Endodermal cell (in vitro differentiated cells): Measurements from ENCODE around the gene PBX4. TPM values are rescaled to one million over a fixed set of nuclear protein-coding genes. Genes with fewer than 3 reads are reported as not detected.
A peak's percentile ranks its signal among the peaks of the same experiment; 100 is the strongest.

Experiments used
- DNase-seq: peaks from one replicate; pipeline ENCODE4 v3.0.0-alpha.2; 2017
- H3K27ac ChIP-seq: 2 replicates; pipeline ENCODE4 v1.5.1; 2013; ENCODE audit warnings: mild to moderate bottlenecking, low read depth, low read length, moderate library complexity
- H3K27me3 ChIP-seq: 2 replicates; pipeline ENCODE4 v1.6.1; 2013; ENCODE audit warnings: mild to moderate bottlenecking, low read length, moderate library complexity; ENCODE audit not compliant: insufficient read depth, control insufficient read depth, poor library complexity, severe bottlenecking
- H3K36me3 ChIP-seq: 2 replicates; pipeline ENCODE4 v1.7.0; 2013; ENCODE audit warnings: mild to moderate bottlenecking, low read length, moderate library complexity; ENCODE audit not compliant: control insufficient read depth, insufficient read depth
- H3K4me1 ChIP-seq: one replicate; pipeline ENCODE4 v1.7.0; 2013; ENCODE audit warnings: low read length; ENCODE audit not compliant: control insufficient read depth, insufficient read depth
- H3K4me3 ChIP-seq: 2 replicates; pipeline ENCODE4 v1.5.1; 2013; ENCODE audit warnings: mild to moderate bottlenecking, low read length, moderate library complexity
- H3K9ac ChIP-seq: 2 replicates; pipeline ENCODE4 v1.6.1; 2013; ENCODE audit warnings: mild to moderate bottlenecking, low read length, moderate library complexity; ENCODE audit not compliant: poor library complexity, severe bottlenecking; ENCODE audit errors: extremely low read depth
- H3K9me3 ChIP-seq: 2 replicates; pipeline ENCODE4 v1.6.1; 2013; ENCODE audit warnings: mild to moderate bottlenecking, low read length, moderate library complexity; ENCODE audit not compliant: control insufficient read depth
- H3K27ac Mint-ChIP-seq: 2 replicates; pipeline ENCODE4 v1.8.0; 2020; ENCODE audit warnings: mixed read lengths
- H3K27me3 Mint-ChIP-seq: 2 replicates; pipeline ENCODE4 v1.8.0; 2021; ENCODE audit warnings: mild to moderate bottlenecking, mixed read lengths; ENCODE audit not compliant: insufficient read depth
- H3K36me3 Mint-ChIP-seq: 2 replicates; pipeline ENCODE4 v1.8.0; 2020; ENCODE audit warnings: low read depth, mixed read lengths
- H3K4me1 Mint-ChIP-seq: 2 replicates; pipeline ENCODE4 v1.8.0; 2020; ENCODE audit warnings: mixed read lengths
- H3K4me3 Mint-ChIP-seq: 2 replicates; pipeline ENCODE4 v1.8.0; 2020; ENCODE audit warnings: mild to moderate bottlenecking, moderate library complexity, mixed read lengths
- H3K9me3 Mint-ChIP-seq: 2 replicates; pipeline ENCODE4 v1.8.0; 2020; ENCODE audit warnings: mild to moderate bottlenecking, mixed read lengths
- WGBS, 2 experiments: methylation state at CpG; one replicate each; pipeline versions ENCODE4 v1.1.5 to v1.1.7; 2013; ENCODE audit warnings: missing lambda C conversion rate in 2 of 2, mixed read lengths in 1 of 2; ENCODE audit not compliant: insufficient coverage in 1 of 2, insufficient read length in 1 of 2; 5-methylcytosine and 5-hydroxymethylcytosine counted together
- total RNA-seq, 2 donors: library from RNA; stranded (reverse); fragmentation: NEBNext Ultra II Directional in 1 of 2; extraction: Animal tissue kit (Norgen Biotek cat#: 25700) in 1 of 2; gene quantifications; 2 replicates in 1 of 2; 3 replicates in 1 of 2; pipeline ENCODE4 v1.2.1, GENCODE V29; 2021
- TF ChIP-seq, protein P1 (sequence below): fragments of 200-600 bp; sonication (generic); conservative IDR thresholded peaks from 2 replicates; pipeline ENCODE4 v1.5.0; 2021; ENCODE audit warnings: antibody characterized with exemption, mild to moderate bottlenecking

The PBX4 gene
- total RNA-seq, 2 donors from 2014 or later, result 4.1 to 8.6 TPM

- Mint-ChIP-seq H3K4me3 (no peak overlapping the region), H3K9me3 (no peaks in the 10 kb centered on the region), H3K27me3 (no peaks in the 10 kb centered on the region), H3K4me1 (no peaks in the 10 kb centered on the region), H3K36me3 (peaks cover 16% of the 10 kb centered on the region), H3K27ac (no peak overlapping the region)
- no peak overlapping the region for H3K4me3 ChIP-seq
- WGBS, 2 experiments, result 93% methylated on average over 13 to 17 of the region's 17 CpGs
- peaks cover 5% of the 10 kb centered on the region for H3K36me3 ChIP-seq
- H3K9me3 ChIP-seq, result no peaks in the 10 kb centered on the region
- DNase-seq, result no peak
- H3K4me1 ChIP-seq, result no peaks in the 10 kb centered on the region
- H3K27me3 ChIP-seq, result no peaks in the 10 kb centered on the region
- TF ChIP-seq, protein P1, sequence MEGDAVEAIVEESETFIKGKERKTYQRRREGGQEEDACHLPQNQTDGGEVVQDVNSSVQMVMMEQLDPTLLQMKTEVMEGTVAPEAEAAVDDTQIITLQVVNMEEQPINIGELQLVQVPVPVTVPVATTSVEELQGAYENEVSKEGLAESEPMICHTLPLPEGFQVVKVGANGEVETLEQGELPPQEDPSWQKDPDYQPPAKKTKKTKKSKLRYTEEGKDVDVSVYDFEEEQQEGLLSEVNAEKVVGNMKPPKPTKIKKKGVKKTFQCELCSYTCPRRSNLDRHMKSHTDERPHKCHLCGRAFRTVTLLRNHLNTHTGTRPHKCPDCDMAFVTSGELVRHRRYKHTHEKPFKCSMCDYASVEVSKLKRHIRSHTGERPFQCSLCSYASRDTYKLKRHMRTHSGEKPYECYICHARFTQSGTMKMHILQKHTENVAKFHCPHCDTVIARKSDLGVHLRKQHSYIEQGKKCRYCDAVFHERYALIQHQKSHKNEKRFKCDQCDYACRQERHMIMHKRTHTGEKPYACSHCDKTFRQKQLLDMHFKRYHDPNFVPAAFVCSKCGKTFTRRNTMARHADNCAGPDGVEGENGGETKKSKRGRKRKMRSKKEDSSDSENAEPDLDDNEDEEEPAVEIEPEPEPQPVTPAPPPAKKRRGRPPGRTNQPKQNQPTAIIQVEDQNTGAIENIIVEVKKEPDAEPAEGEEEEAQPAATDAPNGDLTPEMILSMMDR, result no peak
- H3K9ac ChIP-seq, result no peak overlapping the region
- H3K27ac ChIP-seq, result no peak overlapping the region
Measured at GRCh38 chr19:19563348-19563848, 55.1 kb downstream of the PBX4 start.

- Histone ChIP-seq H3K4me3 (no peak overlapping the region), H3K27me3 (no peaks in the 10 kb centered on the region), H3K27ac (no peak overlapping the region), H3K9me3 (no peaks in the 10 kb centered on the region), H3K9ac (no peak overlapping the region), H3K36me3 (peaks cover 5% of the 10 kb centered on the region), H3K4me1 (no peaks in the 10 kb centered on the region)
- H3K27me3 Mint-ChIP-seq, result no peaks in the 10 kb centered on the region
- TF ChIP-seq, protein P1, result peak; percentile 53
- H3K27ac Mint-ChIP-seq, result no peak overlapping the region
- peak; percentile 69 for DNase-seq
- no peaks in the 10 kb centered on the region for H3K9me3 Mint-ChIP-seq
- no peak overlapping the region for H3K4me3 Mint-ChIP-seq
- no peaks in the 10 kb centered on the region for H3K4me1 Mint-ChIP-seq
- peaks cover 15% of the 10 kb centered on the region for H3K36me3 Mint-ChIP-seq
- WGBS, 2 experiments, result 93 to 94% methylated on average over 6 to 17 of the region's 17 CpGs
Measured at GRCh38 chr19:19562665-19563347, 55.7 kb downstream of the PBX4 start.

DNA sequence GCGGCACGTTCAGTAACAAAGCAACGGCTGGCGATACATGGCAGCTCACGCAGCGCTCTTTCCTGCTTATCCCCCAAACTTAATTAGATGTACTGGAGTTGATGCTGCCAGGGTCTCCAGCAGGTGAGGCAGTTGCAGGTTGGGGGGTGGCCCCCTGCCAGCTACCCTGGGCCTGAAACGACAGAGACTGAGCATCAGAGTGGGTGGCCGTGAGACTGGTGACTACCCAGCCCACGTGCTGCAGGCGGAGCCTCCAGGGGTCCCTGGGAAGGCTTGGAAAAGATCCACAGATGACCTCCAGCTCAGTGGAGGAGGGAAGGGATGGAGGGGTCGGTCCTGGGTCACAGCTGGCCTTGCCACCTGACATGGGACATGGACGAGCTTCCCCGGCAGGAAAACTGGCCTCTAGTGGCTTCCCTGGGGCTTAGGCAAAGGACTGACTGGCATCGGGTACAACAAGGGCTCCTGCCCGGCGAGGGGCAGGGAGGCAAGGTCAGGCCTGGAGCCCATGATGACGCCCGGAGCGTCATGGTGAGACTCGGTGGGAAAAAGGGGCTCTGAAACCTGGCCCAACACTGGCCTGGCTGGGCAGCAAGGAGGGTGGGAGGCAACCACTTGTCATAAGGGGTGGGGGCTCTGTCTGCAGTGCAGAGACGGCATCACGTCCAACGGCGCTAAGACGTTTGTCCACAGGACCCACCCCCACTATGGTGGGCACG lies 56.4 kb downstream of the PBX4 start:
- H3K9ac ChIP-seq, result no peak overlapping the region
- Mint-ChIP-seq H3K4me3 (no peak overlapping the region), H3K27me3 (no peaks in the 10 kb centered on the region), H3K27ac (peak overlapping the region; percentile 72), H3K9me3 (no peaks in the 10 kb centered on the region), H3K4me1 (no peaks in the 10 kb centered on the region), H3K36me3 (peaks cover 12% of the 10 kb centered on the region)
- H3K27ac ChIP-seq, result no peak overlapping the region
- H3K9me3 ChIP-seq, result no peaks in the 10 kb centered on the region
- peaks cover 5% of the 10 kb centered on the region for H3K36me3 ChIP-seq
- WGBS, 2 experiments, result 87 to 94% methylated on average over 15 to 26 of the region's 26 CpGs
- H3K27me3 ChIP-seq, result no peaks in the 10 kb centered on the region
- H3K4me3 ChIP-seq, result no peak overlapping the region
- H3K4me1 ChIP-seq, result no peaks in the 10 kb centered on the region
- TF ChIP-seq, protein P1, result no peak
- no peak for DNase-seq
